AG08395 (cell line): ENCODE results near the gene SRGAP3.

Source experiments
- DNase-seq: peaks from one replicate; pipeline ENCODE4 v3.0.0; 2012; ENCODE audit warnings: mixed read lengths, low spot score

Gene SRGAP3

DNA sequence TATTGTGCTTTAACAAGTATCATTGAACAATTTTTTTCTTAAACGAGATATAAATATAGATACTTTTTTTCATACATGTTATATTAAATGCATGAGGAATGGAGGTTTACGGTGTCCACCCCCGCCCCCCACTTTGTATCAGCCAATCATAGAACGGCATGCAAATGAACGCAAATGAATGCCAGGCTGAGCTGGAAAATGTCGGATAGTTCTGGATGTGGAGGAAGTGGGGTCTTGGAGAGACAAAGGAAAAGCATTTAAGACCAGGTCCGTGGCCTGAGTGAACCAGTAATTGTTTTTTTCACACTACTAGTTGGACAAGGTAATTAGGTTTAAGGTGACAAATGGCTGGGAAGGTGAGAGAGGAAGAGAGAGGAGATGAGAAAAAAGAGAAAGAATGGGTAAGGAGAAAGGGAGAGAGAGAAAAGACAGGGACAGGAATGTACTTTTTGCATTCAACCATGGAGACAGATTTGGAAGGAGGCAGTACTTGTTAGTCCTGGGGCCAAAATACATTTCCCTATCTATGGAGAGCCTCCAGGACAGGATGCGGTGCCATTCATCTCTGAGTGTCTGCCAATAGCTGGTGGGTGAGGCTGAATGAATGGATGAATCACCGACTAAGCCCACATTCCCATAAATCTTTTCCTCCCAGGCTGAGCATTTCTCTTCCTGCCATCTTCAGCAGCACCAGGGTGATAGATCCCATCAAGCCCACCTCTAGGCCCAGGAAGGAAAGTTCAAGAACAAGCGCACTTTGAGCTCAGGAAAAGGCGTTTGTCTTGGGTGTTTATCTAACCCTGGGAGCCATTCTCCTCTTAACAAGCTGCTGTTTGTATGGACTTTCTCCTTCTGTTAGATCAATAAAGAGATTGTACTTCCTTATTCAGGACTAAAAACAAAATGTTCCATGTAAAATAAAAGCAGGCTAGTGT, 284.7 kb downstream of the SRGAP3 start:
- DNase-seq = peak; percentile 82

GRCh38 chr3:8963137-8963853, 286.2 kb downstream of the SRGAP3 start, which contains the start of gene RAD18:
Gene RAD18 (minus strand): TSS chr3:8963472. CDS start chr3:8963385, 87 bp downstream.
- peak; percentile 96 for DNase-seq

DNA sequence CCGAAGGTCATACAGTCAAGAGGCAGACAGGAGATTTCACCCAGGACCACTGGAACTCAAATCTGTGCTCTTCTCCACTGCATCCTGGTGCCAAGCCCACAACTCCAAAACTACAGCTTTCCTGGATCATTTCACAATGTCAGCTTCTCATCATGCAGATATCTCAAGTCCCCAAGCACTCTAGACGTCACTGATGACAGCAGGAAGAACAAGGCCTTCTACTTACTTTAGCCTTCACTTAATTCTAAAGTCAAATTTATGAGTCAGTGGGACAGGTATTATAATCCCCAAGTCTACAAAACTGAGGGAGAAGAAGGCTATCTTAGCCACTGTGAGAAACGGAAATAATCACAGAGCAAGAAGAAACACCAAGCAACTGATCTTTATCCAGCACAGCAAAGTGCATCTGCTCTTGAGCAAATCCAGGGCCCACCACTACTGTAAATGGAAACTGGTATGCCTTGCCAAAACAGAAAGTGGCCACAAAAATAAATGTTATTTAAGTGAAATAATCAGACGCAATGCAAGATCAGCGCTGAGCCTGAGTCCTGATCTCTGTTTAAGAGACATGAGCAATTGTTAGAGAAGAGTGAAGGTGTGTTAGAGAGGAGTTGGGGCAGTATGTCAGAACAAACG, 287.1 kb downstream of the SRGAP3 start:
- DNase-seq = no peak

DNA sequence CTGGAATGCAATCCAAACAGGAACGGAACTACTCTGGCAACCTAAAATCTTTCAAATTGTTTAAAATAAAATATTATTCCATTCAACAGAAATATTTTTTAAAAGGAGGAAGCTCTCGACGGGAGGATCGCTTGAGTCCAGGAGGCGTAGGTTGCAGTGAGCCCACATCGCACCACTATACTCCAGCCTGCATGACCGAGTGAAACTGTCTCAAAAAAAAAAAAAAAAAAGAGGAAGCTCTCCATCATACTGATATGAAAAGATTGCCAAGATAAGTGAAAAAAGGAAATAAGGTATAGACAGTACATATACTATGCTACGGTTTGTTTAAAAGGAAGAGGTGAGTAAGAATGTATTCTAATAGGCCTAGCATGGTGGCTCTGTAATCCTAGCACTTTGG, 289.8 kb downstream of the SRGAP3 start:
- no peak for DNase-seq

DNA sequence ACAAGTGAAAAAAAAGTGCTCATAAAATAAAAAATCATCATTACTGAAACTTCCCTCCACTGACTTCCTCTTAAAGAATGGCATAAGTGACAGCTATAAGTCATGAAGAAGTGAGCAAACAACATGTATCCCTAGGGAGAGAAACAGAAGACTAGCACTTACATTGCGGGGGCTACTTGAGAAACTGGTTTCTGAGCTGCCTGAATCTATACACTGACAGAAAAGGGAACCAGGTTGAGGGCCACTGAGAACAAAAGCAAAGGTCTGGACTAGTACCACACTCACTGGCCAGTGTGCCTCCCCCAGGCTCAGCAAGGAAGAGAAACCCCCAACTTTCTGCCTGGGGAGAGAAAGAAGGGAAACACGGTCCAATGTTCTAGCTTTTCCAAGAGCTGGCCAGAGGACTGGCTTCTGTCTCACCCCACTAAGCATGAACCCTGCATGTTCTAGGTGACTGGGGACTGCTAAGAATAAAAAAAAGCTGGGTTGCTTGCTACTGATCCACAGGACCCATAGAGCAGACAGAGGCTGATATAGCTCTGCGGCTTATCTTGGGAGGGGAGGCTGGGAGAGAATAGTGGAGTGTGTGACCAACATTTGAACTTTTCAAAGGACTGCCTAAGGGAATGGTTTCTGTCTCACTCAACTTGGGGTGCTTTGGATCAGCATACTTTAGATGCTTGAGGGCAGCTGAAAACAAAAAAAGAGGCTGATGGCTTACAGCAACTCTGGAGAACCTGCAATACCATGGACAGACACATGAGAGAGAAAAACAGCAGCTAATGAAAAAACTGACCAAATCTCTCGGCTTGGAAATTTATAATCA, 294.3 kb downstream of the SRGAP3 start:
- DNase-seq = peak; percentile 64

GRCh38 chr3:8953313-8953712, 296.1 kb downstream of the SRGAP3 start:
- no peak for DNase-seq

DNA sequence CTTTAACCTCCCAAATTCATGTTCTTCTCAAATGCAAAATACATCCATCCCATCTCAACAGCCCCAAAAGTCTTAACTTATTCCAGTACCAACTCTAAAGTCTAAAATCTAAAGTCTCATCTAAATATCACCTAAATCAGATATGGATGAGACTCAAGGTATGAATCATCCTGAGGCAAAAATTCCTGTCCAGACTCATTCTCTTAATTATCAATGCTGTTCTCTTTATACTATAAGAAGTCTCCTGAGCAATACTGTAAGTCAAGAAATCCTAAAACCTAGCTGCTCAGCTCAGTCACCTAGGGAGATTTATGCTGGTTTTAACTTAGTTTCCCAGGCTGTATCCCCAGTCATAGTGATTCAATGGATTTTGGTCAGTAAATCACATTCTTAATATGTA, 297.3 kb downstream of the SRGAP3 start:
- no peak for DNase-seq

GRCh38 chr3:8945890-8946600, 303.4 kb downstream of the SRGAP3 start:
- DNase-seq = no peak

- no peak for DNase-seq
These were observed 306.5 kb downstream of the SRGAP3 start for GRCh38 chr3:8942746-8943488.

- DNase-seq = no peak
These were observed 307.3 kb downstream of the SRGAP3 start for GRCh38 chr3:8942115-8942514.

- peak; percentile 22 for DNase-seq
These were observed 311.4 kb downstream of the SRGAP3 start for GRCh38 chr3:8938021-8938420.

GRCh38 chr3:8937064-8938020, 312.1 kb downstream of the SRGAP3 start:
- peak; percentile 75 for DNase-seq

GRCh38 chr3:8932507-8932906, 316.9 kb downstream of the SRGAP3 start:
- no peak for DNase-seq

DNA sequence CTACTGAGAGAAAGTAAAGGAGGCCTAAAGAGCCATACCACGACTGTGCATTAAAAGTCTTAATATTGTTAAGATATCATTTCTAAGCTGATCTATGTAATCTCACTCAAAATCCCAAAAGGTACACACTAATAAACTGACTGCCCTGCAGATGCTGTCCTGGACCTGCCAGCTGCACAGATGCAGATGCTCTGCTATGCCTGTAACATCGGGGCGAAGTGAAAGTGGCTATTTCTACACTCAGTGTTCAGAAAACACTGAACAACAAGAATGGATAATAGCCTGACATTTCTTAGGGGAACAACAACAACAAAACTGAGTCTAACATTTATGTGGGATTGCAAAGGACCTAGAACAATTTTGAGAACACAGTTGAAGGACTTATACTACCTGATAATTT, 318.1 kb downstream of the SRGAP3 start:
- no peak for DNase-seq
